ENCODE data around the gene SRPK1.
"Not testable (repeated sequence)": the region's sequence is repeated elsewhere in the genome, so short reads cannot be mapped to it uniquely, and the experiment has no call there.

The SRPK1 gene

DNA sequence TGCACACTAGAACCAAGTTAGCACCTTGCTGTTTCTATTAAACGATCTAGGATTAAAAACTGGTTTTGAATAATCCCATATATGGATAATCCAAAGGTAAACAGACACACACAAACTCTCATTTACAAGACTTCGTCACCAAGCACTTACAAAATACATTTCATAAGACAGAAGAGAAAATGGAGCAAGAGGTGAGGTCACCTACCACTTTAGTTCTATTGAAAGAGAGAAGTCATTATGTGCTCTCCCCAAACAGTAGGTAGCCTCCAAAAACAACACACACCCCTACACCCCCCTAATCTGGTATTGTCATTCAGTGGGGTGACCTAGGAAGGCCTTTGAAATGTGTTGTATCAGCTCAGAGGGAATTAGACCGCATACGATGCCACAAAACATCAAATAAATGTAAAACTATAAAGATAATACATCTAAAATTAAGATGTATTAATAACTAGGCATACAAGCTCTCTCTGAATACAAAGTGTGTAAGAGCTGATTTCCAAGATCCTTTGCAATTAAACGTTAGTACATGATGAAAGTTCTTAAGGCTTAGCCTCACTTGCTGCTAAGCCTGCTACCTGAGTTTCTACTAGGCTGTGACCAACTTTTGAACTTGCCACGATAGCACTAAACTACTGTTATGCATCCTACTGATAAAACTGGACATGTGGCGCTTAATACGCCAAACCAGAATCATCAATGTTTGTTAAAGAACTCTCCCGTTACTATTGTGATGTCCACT lies 1.6 kb downstream of the SRPK1 start:
- H3K27ac ChIP-seq = no peak overlapping the region
- H3K36me3 ChIP-seq = peaks cover 54% of the 10 kb centered on the region
- TF ChIP-seq, protein P1, sequence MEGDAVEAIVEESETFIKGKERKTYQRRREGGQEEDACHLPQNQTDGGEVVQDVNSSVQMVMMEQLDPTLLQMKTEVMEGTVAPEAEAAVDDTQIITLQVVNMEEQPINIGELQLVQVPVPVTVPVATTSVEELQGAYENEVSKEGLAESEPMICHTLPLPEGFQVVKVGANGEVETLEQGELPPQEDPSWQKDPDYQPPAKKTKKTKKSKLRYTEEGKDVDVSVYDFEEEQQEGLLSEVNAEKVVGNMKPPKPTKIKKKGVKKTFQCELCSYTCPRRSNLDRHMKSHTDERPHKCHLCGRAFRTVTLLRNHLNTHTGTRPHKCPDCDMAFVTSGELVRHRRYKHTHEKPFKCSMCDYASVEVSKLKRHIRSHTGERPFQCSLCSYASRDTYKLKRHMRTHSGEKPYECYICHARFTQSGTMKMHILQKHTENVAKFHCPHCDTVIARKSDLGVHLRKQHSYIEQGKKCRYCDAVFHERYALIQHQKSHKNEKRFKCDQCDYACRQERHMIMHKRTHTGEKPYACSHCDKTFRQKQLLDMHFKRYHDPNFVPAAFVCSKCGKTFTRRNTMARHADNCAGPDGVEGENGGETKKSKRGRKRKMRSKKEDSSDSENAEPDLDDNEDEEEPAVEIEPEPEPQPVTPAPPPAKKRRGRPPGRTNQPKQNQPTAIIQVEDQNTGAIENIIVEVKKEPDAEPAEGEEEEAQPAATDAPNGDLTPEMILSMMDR (IDR thresholded peaks at IDR 0.05; ENCODE audit: low read depth, low read length) = no peak
- no peaks in the 10 kb centered on the region for H3K9me3 ChIP-seq (ENCODE audit: severe bottlenecking)
- H3K27me3 ChIP-seq (ENCODE audit: insufficient read depth, low read depth, severe bottlenecking) = no peaks in the 10 kb centered on the region
- no peak for DNase-seq
- peak overlapping the region; percentile 80 for H3K4me3 ChIP-seq (ENCODE audit: low read depth, low read length)

DNA sequence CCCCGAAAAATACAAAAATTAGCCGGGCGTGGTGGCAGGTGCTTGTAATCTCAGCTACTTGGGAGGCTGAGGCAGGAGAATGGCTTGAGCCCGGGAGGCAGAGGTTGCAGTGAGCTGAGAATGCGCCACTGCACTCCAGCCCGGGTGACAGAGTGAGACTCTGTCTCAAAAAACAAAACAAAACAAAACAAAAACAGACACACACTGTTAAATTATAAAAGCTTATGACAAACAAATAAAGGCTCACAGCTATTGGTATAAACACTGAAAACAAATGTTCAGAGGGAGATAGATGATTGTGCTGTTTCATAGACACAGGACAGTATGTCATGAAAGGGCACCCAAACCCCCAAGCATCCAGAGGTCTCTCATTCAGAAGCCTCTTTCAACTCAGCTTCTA lies 4.0 kb downstream of the SRPK1 start:
- peaks cover 76% of the 10 kb centered on the region for H3K36me3 ChIP-seq
- H3K4me3 ChIP-seq (ENCODE audit: low read depth, low read length); H3K27ac ChIP-seq; H3K27me3 ChIP-seq (ENCODE audit: insufficient read depth, low read depth, severe bottlenecking); DNase-seq; H3K9me3 ChIP-seq (ENCODE audit: severe bottlenecking): not testable (repeated sequence)

DNA sequence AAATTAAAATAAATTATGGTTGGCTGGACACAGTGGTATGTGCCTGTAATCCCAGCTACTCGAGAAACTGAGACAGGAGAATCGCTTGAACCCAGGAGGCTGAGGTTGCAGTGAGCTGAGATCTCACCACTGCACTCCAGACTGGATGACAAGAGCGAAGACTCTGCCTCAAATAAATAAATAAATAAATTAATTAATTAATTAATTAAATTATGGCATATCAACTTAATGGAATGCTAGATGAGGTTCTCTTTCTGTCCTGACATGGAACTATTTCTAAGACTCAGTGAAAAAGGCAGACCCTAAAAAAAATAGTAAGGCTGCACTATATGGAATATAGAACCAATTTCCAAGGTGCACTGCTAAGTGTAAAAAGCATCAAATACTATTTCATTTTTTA lies 4.8 kb downstream of the SRPK1 start:
- H3K36me3 ChIP-seq = peaks cover 85% of the 10 kb centered on the region

DNA sequence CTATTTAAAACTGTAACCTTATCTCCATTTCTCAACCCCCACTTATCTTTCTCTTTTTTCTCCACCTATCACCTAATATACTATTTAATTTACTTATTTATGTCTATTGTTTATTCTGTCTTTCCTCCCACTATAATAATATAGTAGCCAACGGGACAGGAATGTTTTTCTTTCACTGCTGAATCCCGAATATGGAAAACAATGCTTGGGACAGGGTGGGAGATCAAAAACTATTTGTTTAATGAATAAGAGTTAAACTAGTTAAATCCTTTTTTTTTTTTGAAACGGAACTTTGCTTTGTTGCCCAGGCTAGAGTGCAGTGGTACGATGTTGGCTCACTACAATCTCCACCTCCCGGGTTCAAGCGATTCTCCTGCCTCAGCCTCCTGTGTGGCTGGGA lies 6.4 kb downstream of the SRPK1 start:
- TF ChIP-seq, protein P1 (IDR thresholded peaks at IDR 0.05; ENCODE audit: low read depth, low read length) = no peak
- no peak for DNase-seq
- H3K36me3 ChIP-seq = peaks cover 92% of the 10 kb centered on the region
- peaks cover 20% of the 10 kb centered on the region for H3K9me3 ChIP-seq (ENCODE audit: severe bottlenecking)
- no peak overlapping the region for H3K4me3 ChIP-seq (ENCODE audit: low read depth, low read length)
- H3K27me3 ChIP-seq (ENCODE audit: insufficient read depth, low read depth, severe bottlenecking) = no peaks in the 10 kb centered on the region
- H3K27ac ChIP-seq = no peak overlapping the region

More for the DNA sequence above, 4.8 kb downstream of the SRPK1 start:
- TF ChIP-seq, protein P1 (IDR thresholded peaks at IDR 0.05; ENCODE audit: low read depth, low read length) = no peak
- Histone ChIP-seq H3K27ac (no peak overlapping the region), H3K9me3 (ENCODE audit: severe bottlenecking) (peaks cover 5% of the 10 kb centered on the region), H3K4me3 (ENCODE audit: low read depth, low read length) (no peak overlapping the region), H3K27me3 (ENCODE audit: insufficient read depth, low read depth, severe bottlenecking) (no peaks in the 10 kb centered on the region)
- DNase-seq = no peak

DNA sequence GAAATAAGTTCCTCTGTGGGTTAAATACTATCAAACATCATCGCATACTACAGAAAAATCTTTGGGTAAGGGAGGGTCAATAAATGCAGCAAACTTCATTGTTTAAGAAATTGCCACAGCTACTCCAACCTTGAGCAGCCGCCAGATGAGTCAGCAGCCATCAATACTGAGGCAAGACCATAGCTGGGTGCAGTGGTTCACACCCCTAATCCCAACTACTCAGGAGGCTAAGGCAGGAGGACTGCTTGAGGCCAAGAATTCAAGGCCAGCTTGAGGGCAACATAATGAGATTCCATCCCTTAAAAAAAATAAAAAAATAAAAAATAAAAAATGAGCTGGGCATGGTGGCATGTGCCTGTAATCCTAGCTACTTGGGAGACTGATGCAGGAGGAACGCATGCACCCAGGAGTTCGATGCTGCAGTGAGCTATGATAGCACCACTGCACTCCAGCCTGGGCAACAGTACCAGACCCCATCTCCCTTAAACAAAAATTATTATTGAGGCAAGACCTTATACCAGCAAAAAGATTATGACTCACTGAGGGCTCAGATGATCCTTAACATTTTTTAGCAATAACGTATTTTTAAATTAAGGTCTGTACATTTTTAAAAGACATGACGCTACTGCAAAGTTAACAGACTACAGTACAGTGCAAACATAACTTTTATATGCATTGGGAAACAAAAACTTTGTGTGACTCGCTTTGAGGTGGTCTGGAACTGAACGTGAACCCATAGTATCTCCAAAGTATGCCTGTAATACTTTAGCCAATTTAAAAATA lies 8.8 kb downstream of the SRPK1 start:
- peaks cover 93% of the 10 kb centered on the region for H3K36me3 ChIP-seq
- peaks cover 30% of the 10 kb centered on the region for H3K9me3 ChIP-seq (ENCODE audit: severe bottlenecking)
- no peak overlapping the region for H3K4me3 ChIP-seq (ENCODE audit: low read depth, low read length)
- H3K27me3 ChIP-seq (ENCODE audit: insufficient read depth, low read depth, severe bottlenecking) = no peaks in the 10 kb centered on the region
- TF ChIP-seq, protein P1 (IDR thresholded peaks at IDR 0.05; ENCODE audit: low read depth, low read length) = no peak
- no peak for DNase-seq
- H3K27ac ChIP-seq = no peak overlapping the region

DNA sequence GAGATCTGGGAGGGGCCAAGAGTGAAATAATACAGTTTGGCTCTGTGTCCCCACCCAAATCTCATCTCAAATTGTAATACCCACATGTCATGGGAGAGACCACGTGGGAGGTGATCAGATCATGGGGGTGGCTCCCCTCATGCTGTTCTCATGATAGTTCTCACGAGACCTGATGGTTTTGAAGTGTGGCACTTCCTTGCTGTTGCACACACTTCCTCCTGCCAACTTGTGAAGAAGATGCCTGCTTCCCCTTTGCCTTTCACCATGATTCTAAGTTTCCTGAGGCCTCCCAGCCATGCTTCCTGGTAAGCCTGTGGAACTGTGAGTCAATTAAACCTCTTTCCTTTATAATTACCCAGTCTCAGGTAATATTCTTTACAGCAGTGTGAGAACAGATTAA lies 11.3 kb downstream of the SRPK1 start:
- peaks cover 30% of the 10 kb centered on the region for H3K9me3 ChIP-seq (ENCODE audit: severe bottlenecking)
- DNase-seq; H3K27me3 ChIP-seq (ENCODE audit: insufficient read depth, low read depth, severe bottlenecking); H3K4me3 ChIP-seq (ENCODE audit: low read depth, low read length); H3K27ac ChIP-seq: not testable (repeated sequence)
- peaks cover 78% of the 10 kb centered on the region for H3K36me3 ChIP-seq

DNA sequence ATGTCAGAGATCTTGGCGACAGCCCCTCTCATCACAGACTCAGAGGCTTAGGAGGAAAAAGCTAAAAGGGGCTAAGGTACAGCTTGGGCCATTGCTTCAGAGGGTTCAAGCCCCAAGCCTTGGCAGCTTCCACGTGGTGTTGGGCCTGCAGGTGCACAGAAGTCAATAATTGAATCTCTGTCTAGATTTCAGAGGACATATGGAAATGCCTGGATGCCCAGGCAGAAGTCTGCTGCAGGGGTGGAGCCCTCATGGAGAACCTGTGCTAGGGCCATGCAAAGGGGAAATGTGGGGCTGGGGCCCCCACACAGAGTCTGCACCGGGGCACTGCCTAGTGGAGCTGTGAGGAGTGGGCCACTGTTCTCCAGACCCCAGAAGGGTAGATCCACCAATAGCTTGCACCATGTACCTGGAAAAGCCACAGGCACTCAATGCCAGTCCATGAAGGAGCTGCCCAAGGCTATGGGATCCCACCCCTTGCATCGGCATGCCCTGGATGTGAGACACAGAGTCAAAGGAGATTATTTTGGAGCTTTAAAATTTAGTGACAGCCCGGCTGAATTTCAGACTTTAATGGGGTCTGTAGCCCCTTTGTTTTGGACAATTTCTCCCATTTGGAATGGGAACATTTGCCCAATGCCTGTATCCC lies 12.0 kb downstream of the SRPK1 start:
- not testable (repeated sequence) for H3K27me3 ChIP-seq (ENCODE audit: insufficient read depth, low read depth, severe bottlenecking); H3K27ac ChIP-seq; DNase-seq; H3K4me3 ChIP-seq (ENCODE audit: low read depth, low read length)
- H3K9me3 ChIP-seq (ENCODE audit: severe bottlenecking) = peaks cover 30% of the 10 kb centered on the region
- peaks cover 78% of the 10 kb centered on the region for H3K36me3 ChIP-seq

Data from WERI-Rb-1 (cell line).